Measurements from ENCODE around the gene RNASEH2A. TPM values are rescaled to one million over a fixed set of nuclear protein-coding genes. Genes with fewer than 3 reads are reported as not detected.
"Not testable (repeated sequence)": the region's sequence is repeated elsewhere in the genome, so short reads cannot be mapped to it uniquely, and the experiment has no call there.

RNASEH2A gene
- polyA plus RNA-seq, 5 donors = 29.8 to 42.9 (median 32.9) TPM

- no peak for DNase-seq
Measured at GRCh38 chr19:12825254-12826131, 19.1 kb downstream of the RNASEH2A start.

DNA sequence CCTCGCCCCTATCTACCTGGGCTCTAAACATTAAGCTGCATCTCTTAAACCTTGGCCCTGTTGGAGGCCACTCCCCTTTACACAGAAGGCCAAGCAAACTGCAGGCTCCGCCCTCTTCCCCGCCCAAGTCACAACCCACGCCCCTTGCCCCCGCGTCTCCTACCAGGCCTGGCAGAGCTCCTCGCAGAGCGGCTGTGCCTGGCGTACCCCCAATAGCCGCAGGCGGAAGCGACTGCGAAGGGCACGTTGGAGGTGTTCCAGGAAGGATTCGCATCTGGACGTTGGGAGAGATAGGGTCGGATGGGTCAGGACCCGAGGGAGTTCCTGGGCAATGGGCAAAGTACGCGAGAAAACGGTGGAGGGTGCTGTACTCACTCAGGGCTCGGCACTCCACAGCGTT, 22.1 kb downstream of the RNASEH2A start:
- DNase-seq = no peak

DNA sequence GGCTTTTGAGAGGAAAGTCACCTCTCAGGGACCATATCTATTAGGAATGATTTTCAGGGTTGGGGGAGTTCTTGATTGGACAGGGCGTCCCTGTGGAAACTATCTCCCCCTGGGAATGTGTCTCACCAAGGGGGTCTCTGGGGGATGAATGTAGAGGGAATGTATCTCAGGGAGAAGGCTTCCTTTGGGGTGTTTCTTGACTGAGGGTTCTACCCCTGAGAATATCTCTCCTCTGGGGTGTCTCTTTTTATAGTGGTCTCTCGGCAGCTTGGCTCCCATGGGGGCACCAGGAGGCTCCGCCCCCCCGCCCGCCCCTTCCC, 27.0 kb downstream of the RNASEH2A start:
- DNase-seq = no peak

DNA sequence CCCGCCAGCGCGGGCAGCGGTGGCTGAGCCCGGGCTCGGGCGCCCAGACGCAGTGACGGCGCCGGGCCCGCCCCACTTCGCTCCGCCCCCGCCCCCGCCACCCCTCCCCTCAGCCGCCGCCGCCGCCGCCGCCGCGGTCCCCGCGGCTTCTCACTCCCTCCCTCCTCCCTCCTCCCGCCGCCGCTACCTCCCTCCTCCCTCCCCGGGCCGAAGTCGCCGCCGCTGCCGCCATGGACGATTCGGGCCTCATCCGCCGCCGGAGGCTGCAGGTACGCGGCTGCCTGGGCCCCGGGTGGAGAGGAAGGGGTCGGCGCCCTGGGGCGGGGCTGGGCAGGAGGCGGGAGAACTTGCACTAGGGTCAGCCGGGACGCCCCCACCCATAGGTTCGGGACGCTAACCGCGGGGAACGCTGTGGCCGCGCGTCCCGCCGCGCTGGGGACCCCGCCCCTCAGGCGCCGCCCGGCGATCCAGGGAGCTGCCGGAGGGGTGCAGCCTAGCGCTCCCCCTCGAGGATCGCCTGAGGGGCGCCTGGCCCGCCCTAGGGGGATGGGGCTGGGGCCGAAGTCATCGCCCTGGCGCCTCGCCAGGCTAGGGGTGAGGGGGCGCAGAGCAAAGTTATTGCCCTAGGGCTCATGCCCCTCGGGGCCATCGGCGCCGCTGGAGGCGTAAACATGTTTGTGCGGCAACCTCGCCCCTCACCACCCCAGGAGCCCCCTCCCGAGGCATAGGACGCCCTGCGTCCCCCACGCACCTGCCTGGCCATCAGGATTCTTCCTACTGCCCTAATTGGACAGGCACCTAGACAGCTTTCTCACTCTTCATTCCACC, 27.6 kb downstream of the RNASEH2A start:
- DNase-seq = no peak

- DNase-seq = no peak
Measured at GRCh38 chr19:12834566-12834943, 28.2 kb downstream of the RNASEH2A start, which contains the start of gene RTBDN. Gene RTBDN, minus strand, starts transcription at chr19:12834579. Its CDS starts 4,600 bp downstream, at chr19:12829979.

DNA sequence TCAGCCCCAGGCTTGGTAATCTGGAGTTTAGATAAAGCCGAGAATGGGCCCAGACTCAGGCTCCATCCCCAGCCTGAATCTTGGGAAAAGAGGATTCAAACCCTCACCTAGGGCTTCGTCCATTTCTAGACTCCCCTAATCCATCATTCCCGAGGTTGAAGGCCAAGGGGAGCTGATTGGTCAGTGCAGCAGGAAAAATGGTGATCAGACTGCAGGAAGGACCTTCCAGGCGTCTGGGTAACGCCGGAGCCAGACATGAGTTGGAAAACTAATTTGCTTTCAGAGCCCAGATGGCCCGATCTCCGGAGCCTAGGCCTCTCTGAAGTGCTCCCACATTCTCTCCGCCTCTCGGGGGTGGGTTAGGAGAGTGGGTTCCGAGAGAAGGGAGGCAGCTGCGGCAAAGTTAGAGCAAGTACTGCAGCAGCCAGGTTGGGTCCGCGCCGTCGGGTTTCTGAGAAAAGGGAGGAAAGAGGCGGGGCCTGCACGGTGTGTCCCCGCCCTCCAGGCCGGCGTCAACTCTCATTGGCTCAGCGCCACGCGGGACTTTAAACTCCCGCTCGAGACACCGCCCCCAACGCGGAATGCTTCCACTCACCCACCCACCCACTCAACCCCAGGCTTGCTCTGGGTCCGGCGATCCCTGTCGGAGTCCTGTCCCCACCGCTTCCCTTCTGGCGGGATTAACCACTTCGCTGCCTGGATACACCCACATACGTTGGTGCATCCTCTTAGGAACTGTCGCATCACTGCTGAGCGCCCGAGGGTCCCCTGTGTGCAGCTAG, 28.8 kb downstream of the RNASEH2A start:
- no peak for DNase-seq

- no peak for DNase-seq
Measured at GRCh38 chr19:12836529-12836863, 30.1 kb downstream of the RNASEH2A start.

DNA sequence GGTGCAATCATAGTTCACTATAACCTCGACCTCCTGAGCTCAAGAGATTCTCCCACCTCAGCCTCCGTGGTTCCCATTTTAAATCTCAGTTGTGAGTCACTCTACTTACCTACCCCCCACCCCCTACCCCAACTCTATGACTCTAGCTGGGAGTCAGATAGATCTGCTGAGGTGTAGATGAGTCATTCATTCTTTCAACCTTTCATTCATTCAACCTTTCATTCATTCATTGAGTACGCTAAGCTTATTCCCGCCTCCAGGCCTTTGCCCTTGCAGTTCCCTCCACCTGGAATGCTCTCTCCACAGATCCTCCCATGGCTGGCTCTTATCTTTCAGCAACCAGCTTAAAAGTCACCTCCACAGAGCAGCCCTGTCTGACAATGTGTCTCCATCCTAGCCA, 30.8 kb downstream of the RNASEH2A start:
- no peak for DNase-seq

GRCh38 chr19:12838182-12838885, 31.9 kb downstream of the RNASEH2A start, which contains the start of gene MAST1:
Gene MAST1, plus strand, starts transcription at chr19:12838515. Its CDS starts 58 bp downstream, at chr19:12838573.
- no peak for DNase-seq

DNA sequence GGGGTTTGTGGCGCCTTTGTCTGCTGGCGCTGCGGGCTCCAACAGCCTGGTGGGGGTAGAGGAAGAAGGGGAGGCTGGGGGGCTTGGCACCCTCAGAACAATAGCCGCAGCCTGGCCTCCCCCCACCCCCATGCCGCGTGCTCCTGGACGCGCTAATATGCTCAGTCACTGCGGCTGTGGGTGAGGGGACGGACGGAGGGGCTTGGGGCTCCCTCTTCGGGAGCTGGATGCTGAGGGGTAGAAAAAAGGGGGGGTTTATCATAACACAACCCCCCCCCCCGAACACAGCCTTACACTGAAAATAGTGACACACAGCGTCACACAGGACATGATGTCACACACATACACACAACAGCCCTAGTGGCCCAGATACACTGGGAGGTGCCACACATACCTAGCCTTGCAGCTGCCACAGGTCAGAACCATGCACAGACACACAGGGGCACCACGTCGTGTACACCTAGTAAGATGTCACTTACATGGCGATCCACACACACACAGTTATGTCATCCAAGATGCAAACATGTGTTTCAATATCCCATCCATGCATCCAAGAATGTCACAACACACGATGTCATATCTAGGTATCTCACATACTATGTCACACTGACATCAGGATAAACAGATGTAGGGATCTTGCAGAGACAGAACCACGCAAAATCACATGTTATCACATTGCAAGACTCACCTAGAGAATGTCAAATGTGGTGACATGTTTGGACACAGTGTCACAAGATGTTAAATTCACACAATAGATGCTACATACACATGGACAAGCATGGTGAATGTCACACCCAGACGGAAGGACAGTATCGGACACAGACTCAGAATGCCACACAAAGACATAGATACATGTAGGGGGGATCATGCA, 32.7 kb downstream of the RNASEH2A start:
- no peak for DNase-seq

GRCh38 chr19:12840091-12841079, 34.0 kb downstream of the RNASEH2A start:
- no peak for DNase-seq

GRCh38 chr19:12841094-12841493, 34.7 kb downstream of the RNASEH2A start:
- no peak for DNase-seq

DNA sequence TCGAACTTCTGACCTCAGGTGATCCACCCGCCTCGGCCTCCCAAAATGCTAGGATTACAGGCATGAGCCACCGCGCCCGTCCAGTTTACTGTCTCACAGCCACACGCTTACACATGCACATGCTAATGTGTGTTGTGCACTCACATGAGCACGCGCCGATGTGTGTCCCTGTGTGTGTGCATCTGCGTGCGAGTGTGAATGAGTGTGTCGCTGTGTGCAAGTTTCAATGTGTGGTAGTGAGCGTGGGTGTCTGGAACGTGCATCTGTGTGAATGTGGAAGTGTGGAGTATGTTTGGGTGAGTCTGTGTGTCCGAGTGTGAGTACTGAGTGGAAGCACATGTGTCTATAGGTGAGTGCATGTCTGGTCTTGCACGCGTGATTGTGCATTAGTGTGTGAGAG, 36.1 kb downstream of the RNASEH2A start:
- no peak for DNase-seq

- DNase-seq = no peak
Measured at GRCh38 chr19:12843328-12843727, 36.9 kb downstream of the RNASEH2A start.

GRCh38 chr19:12843999-12844732, 37.8 kb downstream of the RNASEH2A start:
- DNase-seq = no peak

DNA sequence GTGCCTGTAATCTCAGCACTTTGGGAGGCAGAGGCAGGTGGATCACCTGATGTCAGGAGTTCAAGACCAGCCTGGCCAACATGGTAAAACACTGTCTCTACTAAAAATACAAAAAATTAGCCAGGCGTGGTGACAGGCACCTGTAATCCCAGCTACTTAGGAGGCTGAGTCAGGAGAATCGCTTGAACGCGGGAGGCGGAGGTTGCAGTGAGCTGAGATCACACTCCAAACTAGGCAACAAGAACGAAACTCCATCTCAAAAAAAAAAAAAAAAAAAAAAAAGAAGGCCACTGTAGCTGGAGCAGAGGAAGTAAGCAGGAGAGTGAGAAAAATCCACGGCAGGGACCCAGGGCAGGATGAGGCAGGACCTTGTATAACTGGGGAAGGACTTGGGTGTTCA, 40.2 kb downstream of the RNASEH2A start:
- not testable (repeated sequence) for DNase-seq

DNA sequence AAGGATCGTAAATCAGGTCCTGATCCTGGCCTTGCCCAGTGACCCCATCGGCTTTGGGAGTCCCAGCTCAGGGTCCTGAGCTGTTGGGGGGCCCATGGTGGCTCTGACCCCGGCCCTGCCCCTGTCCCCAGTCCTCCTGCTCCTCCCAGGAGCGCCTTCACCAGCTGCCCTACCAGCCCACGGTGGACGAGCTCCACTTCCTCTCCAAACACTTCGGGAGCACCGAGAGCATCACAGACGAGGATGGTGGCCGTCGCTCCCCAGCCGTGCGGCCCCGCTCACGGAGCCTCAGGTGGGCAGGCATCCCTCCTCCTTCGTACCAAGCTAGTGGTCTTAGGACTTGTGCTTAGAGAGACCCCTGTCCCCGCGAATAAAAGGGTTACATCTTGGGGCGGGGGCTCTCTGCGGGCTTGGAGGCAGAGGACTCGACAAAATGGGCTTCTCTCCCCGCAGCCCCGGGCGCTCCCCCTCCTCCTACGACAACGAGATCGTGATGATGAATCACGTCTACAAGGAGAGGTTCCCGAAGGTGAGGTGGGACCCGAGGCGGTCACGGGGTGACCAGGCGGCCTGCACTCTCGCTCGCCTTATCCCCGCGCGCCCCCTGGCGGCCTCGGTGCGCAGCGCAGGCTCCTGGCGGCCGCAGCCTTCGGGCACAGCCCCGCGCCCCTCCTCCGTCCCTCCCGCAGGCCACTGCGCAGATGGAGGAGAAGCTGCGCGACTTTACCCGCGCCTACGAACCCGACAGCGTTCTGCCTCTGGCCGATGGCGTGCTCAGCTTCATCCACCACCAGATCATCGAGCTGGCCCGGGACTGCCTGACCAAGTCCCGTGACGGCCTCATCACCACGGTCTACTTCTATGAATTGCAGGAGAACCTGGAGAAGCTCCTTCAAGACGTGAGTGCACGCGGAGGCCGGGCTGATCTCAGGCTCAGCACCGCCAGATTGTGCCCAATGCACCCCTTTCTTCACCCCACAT, 41.1 kb downstream of the RNASEH2A start:
- DNase-seq = peak; percentile 76 to 78

Measured in right lung (tissue), 5 donors.